ENCODE measurements around the gene SMIM35.
A peak's percentile ranks its signal among the peaks of the same experiment; 100 is the strongest.

SMIM35 gene

GRCh38 chr11:118108513-118108912 is 21.8 kb upstream of the SMIM35 start:
- DNase-seq, result no peak

GRCh38 chr11:118106789-118107335 is 20.1 kb upstream of the SMIM35 start:
- no peak for DNase-seq

- no peak for DNase-seq
These were observed 19.0 kb upstream of the SMIM35 start for GRCh38 chr11:118105657-118106305.

- DNase-seq, result no peak
These were observed 17.7 kb upstream of the SMIM35 start for GRCh38 chr11:118104491-118104890.

GRCh38 chr11:118102721-118103261 is 16.0 kb upstream of the SMIM35 start:
- no peak for DNase-seq

GRCh38 chr11:118100691-118101232 is 14.0 kb upstream of the SMIM35 start:
- DNase-seq, result no peak

GRCh38 chr11:118099838-118100556 is 13.2 kb upstream of the SMIM35 start:
- no peak for DNase-seq

- peak; percentile 95 for DNase-seq
These were observed 12.5 kb upstream of the SMIM35 start for GRCh38 chr11:118098996-118099837.

- no peak for DNase-seq
These were observed 9.2 kb upstream of the SMIM35 start for GRCh38 chr11:118095967-118096367.

- DNase-seq, result no peak
These were observed 8.7 kb upstream of the SMIM35 start for GRCh38 chr11:118095493-118095892.

- no peak for DNase-seq
These were observed 6.3 kb upstream of the SMIM35 start for GRCh38 chr11:118092907-118093571.

- DNase-seq, result no peak
These were observed 4.9 kb upstream of the SMIM35 start for GRCh38 chr11:118091690-118092089.

- no peak for DNase-seq
These were observed 3.9 kb upstream of the SMIM35 start for GRCh38 chr11:118090545-118091162.

GRCh38 chr11:118088531-118088930 is 1.8 kb upstream of the SMIM35 start:
- DNase-seq, result no peak

- no peak for DNase-seq
These were observed 1.2 kb upstream of the SMIM35 start for GRCh38 chr11:118087931-118088330.

- DNase-seq, result no peak
These were observed 2.1 kb downstream of the SMIM35 start for GRCh38 chr11:118084656-118085055.

- no peak for DNase-seq
These were observed 2.5 kb downstream of the SMIM35 start for GRCh38 chr11:118084247-118084646.

- DNase-seq, result peak; percentile 64
These were observed 3.7 kb downstream of the SMIM35 start for GRCh38 chr11:118082880-118083552.

GRCh38 chr11:118081241-118081958 is 5.4 kb downstream of the SMIM35 start:
- DNase-seq, result no peak

- no peak for DNase-seq
These were observed 6.5 kb downstream of the SMIM35 start for GRCh38 chr11:118080296-118080695.
